Breast epithelium (tissue), 3 donors: Measurements from ENCODE around the gene C17orf107.

Experiments
- CTCF ChIP-seq, 3 donors: fragments of 450-650 bp; IDR thresholded peaks; one replicate each; pipeline ENCODE4 v1.5.1; 2016 to 2017; ENCODE audit warnings: antibody characterized with exemption in 3 of 3, mild to moderate bottlenecking in 3 of 3, moderate library complexity in 3 of 3
- POLR2A ChIP-seq: fragments of 450-650 bp; IDR thresholded peaks from one replicate; pipeline ENCODE4 v1.6.1; 2016; ENCODE audit warnings: antibody characterized with exemption, mild to moderate bottlenecking, moderate library complexity
- POLR2AphosphoS5 ChIP-seq, 3 donors: sonication (generic); formaldehyde crosslinking; IDR thresholded peaks; one replicate each; pipeline ENCODE4 v1.6.1; 2017; ENCODE audit warnings: antibody characterized with exemption in 3 of 3

- TF ChIP-seq CTCF (IDR thresholded peaks at IDR 0.05) (no peak), POLR2A (no peak), POLR2AphosphoS5 (IDR thresholded peaks at IDR 0.05) (peak in 2 of 3 donors; percentile 32 to 75)
Measured at GRCh38 chr17:4945176-4945943, 46.0 kb downstream of the C17orf107 start.
